Lung (tissue), 12 donors: Measurements from ENCODE around the gene LRRC15. TPM values are rescaled to one million over a fixed set of nuclear protein-coding genes. Genes with fewer than 3 reads are reported as not detected.

ENCODE experiments used
- ATAC-seq: fragments of 200-7000 bp; cut with Tn5 transposase; one replicate; pipeline ENCODE4 v1.9.1; 2020; ENCODE audit warnings: moderate number of reproducible peaks; ENCODE audit not compliant: insufficient read depth, low FRiP score
- DNase-seq, 3 donors: peaks; one replicate each; pipeline ENCODE4 v3.0.0-alpha.2; 2013 to 2017
- H3K27ac ChIP-seq, 2 donors: one replicate each; pipeline ENCODE4 v1.5.1; 2013; ENCODE audit warnings: mild to moderate bottlenecking in 2 of 2, moderate library complexity in 2 of 2, control low read depth in 1 of 2, inconsistent platforms in 1 of 2, low read depth in 1 of 2, low read length in 1 of 2
- H3K27me3 ChIP-seq, 3 donors: one replicate each; pipeline ENCODE4 v1.5.1; 2013; ENCODE audit warnings: low read length in 2 of 3; ENCODE audit not compliant: control insufficient read depth in 3 of 3, insufficient read depth in 3 of 3
- H3K36me3 ChIP-seq, 4 donors: one replicate each; pipeline ENCODE4 v1.5.1; 2013; ENCODE audit warnings: low read length in 4 of 4, mild to moderate bottlenecking in 1 of 4, moderate library complexity in 1 of 4; ENCODE audit not compliant: control insufficient read depth in 4 of 4, insufficient read depth in 4 of 4
- H3K4me1 ChIP-seq, 5 donors: one replicate each; pipeline ENCODE4 v1.5.1; 2013; ENCODE audit warnings: low read length in 5 of 5, mild to moderate bottlenecking in 2 of 5, moderate library complexity in 1 of 5; ENCODE audit not compliant: control insufficient read depth in 5 of 5, insufficient read depth in 5 of 5
- H3K4me3 ChIP-seq: one replicate; pipeline ENCODE4 v1.5.1; 2013; ENCODE audit warnings: mild to moderate bottlenecking, control low read depth, moderate library complexity
- H3K9ac ChIP-seq, 2 donors: one replicate each; pipeline ENCODE4 v1.5.1; 2013; ENCODE audit warnings: low read length in 2 of 2, control low read depth in 1 of 2; ENCODE audit not compliant: insufficient read depth in 1 of 2
- H3K9me3 ChIP-seq, 4 donors: one replicate each; pipeline ENCODE4 v1.5.1; 2013; ENCODE audit warnings: low read length in 3 of 4, mild to moderate bottlenecking in 1 of 4, moderate library complexity in 1 of 4; ENCODE audit not compliant: control insufficient read depth in 4 of 4, insufficient read depth in 3 of 4
- CTCF ChIP-seq: IDR thresholded peaks from 2 replicates; pipeline ENCODE4 v1.5.1; 2012; ENCODE audit warnings: mild to moderate bottlenecking; ENCODE audit errors: control extremely low read depth, extremely low read depth
- WGBS, 2 donors: extraction: QIAGEN DNeasy Blood & Tissue Kit; methylation state at CpG; one replicate each; pipeline ENCODE4 v1.1.7; 2013; 5-methylcytosine and 5-hydroxymethylcytosine counted together
- polyA plus RNA-seq, 2 donors: library from polyadenylated mRNA; stranded (reverse); fragments of 200-250 nt; gene quantifications; one replicate each; pipeline ENCODE4 v1.2.1, GENCODE V29; 2013
- total RNA-seq, 2 donors: library from RNA; depleted of rRNA in 1 of 2; stranded (reverse); fragments of >200 nt in 1 of 2; gene quantifications; one replicate each; pipeline ENCODE4 v1.2.1, GENCODE V29; 2014 to 2021
- donor health status: control.
- donor health status: control.
- donor health status: Bipolar disorder and iron deficiency.
- donor health status: healthy.
- donor health status: DM: yes; HTN: yes; CAD: no.

Gene LRRC15
- total and polyA plus RNA-seq, 4 donors = 0.06 to 1.2 (median 0.07) TPM

DNA sequence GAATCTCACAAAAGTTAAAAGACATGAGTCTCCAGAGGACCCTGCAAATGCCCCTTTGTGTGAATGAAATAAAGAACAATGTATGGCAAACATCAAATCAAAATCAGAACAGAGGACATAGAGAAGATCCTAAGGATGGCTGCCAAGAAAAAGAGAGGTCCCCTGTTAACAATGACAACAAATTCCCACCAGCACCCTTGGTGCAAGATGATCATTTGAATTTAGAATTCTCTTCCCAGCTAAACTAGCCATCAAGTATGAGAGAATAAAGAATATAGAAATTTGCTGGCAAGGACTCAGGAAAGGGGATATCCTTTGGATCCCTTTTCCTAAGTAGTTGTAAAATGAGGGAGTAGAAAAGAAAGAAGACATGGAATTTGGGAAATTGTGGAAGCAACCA lies 21.3 kb upstream of the LRRC15 start:
- DNase-seq = no peak
- Histone ChIP-seq H3K9ac (no peak overlapping the region), H3K9me3 (peaks cover 0 to 5% (median 0%) of the 10 kb centered on the region in 4 donors), H3K27me3 (peaks cover 0 to 6% (median 0%) of the 10 kb centered on the region in 3 donors), H3K4me3 (no peak overlapping the region), H3K4me1 (peaks cover 0 to under 1% (median 0%) of the 10 kb centered on the region in 5 donors), H3K27ac (no peak overlapping the region), H3K36me3 (no peaks in the 10 kb centered on the region)
- no peak for TF ChIP-seq CTCF
- ATAC-seq = no peak

DNA sequence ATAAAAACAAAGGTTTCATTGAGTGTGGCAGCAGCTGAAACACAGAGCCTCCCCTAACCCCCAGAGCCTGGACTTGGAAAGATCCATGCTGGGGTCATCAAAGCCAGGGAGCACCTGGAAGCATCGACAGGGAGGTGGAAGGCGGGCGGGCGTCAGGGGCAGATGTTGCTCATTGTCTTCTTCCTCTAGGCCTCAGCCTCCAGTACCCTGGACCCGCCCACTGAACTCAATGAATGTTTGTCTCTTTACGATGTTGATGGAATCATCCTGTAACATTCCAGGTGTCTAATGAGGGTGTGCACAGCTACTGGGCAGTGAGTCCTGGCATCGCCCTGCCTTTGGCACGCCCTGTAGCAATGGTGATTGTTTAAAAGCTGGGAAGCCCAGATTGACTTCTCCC lies 19.7 kb upstream of the LRRC15 start:
- H3K9ac ChIP-seq = no peak overlapping the region
- peaks cover 0 to 5% (median 0%) of the 10 kb centered on the region in 4 donors for H3K9me3 ChIP-seq
- H3K27me3 ChIP-seq = no peaks in the 10 kb centered on the region
- H3K27ac ChIP-seq = no peak overlapping the region
- WGBS, 2 donors = 94 to 95% methylated on average over 8 of the region's 8 CpGs
- DNase-seq (no peak), ATAC-seq (no peak)
- no peak for TF ChIP-seq CTCF
- no peaks in the 10 kb centered on the region for H3K4me1 ChIP-seq
- no peak overlapping the region for H3K4me3 ChIP-seq
- H3K36me3 ChIP-seq = no peaks in the 10 kb centered on the region

GRCh38 chr3:194387926-194388418 lies 18.4 kb upstream of the LRRC15 start:
- H3K4me3 ChIP-seq = no peak overlapping the region
- DNase-seq = no peak
- TF ChIP-seq CTCF = no peak
- H3K9ac ChIP-seq = no peak overlapping the region
- no peaks in the 10 kb centered on the region for H3K4me1 ChIP-seq
- no peak overlapping the region for H3K27ac ChIP-seq
- H3K27me3 ChIP-seq = no peaks in the 10 kb centered on the region
- ATAC-seq = no peak
- 94 to 96% methylated on average over 8 of the region's 8 CpGs for WGBS, 2 donors
- H3K36me3 ChIP-seq = no peaks in the 10 kb centered on the region
- peaks cover 0 to 5% (median 0%) of the 10 kb centered on the region in 4 donors for H3K9me3 ChIP-seq

DNA sequence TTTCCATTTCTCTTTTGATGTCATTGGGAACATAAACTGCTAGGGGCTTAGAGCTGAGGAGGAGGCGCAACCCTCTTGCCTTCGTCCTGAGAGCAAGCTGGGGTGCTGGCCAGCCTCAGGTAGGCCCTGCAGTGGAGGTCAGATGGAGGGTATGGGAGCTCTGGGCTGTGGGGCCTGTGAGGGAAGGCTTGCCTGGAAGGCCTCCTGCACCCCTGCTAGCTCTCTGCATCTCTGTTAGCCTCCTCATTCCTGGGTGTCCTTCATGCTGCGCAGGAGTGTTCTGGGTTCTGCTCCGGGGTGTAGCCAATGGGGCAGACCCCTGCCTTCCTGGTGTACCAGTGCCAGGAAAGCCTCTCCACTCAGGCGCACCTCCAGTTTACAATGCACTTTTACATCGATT lies 17.7 kb upstream of the LRRC15 start:
- no peak overlapping the region for H3K9ac ChIP-seq
- peaks cover 0 to 5% (median 0%) of the 10 kb centered on the region in 4 donors for H3K9me3 ChIP-seq
- H3K27me3 ChIP-seq = no peaks in the 10 kb centered on the region
- ATAC-seq (no peak), DNase-seq (no peak)
- H3K36me3 ChIP-seq = no peaks in the 10 kb centered on the region
- WGBS, 2 donors = 88 to 98% methylated on average over 6 of the region's 6 CpGs
- no peaks in the 10 kb centered on the region for H3K4me1 ChIP-seq
- no peak overlapping the region for H3K4me3 ChIP-seq
- H3K27ac ChIP-seq = no peak overlapping the region
- no peak for TF ChIP-seq CTCF
